Measurements from ENCODE around the gene ASB1.

GRCh38 chr2:238456970-238457926 is 30.5 kb downstream of the ASB1 start:
- no peak for TF ChIP-seq POLR2A (IDR thresholded peaks at IDR 0.05)
- TF ChIP-seq, protein P1, sequence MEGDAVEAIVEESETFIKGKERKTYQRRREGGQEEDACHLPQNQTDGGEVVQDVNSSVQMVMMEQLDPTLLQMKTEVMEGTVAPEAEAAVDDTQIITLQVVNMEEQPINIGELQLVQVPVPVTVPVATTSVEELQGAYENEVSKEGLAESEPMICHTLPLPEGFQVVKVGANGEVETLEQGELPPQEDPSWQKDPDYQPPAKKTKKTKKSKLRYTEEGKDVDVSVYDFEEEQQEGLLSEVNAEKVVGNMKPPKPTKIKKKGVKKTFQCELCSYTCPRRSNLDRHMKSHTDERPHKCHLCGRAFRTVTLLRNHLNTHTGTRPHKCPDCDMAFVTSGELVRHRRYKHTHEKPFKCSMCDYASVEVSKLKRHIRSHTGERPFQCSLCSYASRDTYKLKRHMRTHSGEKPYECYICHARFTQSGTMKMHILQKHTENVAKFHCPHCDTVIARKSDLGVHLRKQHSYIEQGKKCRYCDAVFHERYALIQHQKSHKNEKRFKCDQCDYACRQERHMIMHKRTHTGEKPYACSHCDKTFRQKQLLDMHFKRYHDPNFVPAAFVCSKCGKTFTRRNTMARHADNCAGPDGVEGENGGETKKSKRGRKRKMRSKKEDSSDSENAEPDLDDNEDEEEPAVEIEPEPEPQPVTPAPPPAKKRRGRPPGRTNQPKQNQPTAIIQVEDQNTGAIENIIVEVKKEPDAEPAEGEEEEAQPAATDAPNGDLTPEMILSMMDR (IDR thresholded peaks at IDR 0.05): no peak
- TF ChIP-seq POLR2AphosphoS5 (IDR thresholded peaks at IDR 0.05): no peak
